H9 (cell line): ENCODE results near the gene SMC4. TPM values are rescaled to one million over a fixed set of nuclear protein-coding genes. Genes with fewer than 3 reads are reported as not detected.

Experiments used
- DNase-seq: peaks from one replicate; pipeline ENCODE4 v3.0.0-alpha.2; 2017
- H2AFZ ChIP-seq: one replicate; pipeline ENCODE4 v1.6.1; 2013; ENCODE audit warnings: mild to moderate bottlenecking, low read length, control low read depth, moderate library complexity
- H2AK5ac ChIP-seq: 2 replicates; pipeline ENCODE4 v1.6.1; 2013; ENCODE audit warnings: low read length, control low read depth, mixed read lengths; ENCODE audit not compliant: insufficient read length
- H2BK120ac ChIP-seq: one replicate; pipeline ENCODE4 v1.6.1; 2013; ENCODE audit warnings: low read depth, mild to moderate bottlenecking, low read length, control low read depth, inconsistent platforms; ENCODE audit not compliant: poor library complexity, severe bottlenecking
- H2BK12ac ChIP-seq: 2 replicates; pipeline ENCODE4 v1.6.1; 2013; ENCODE audit warnings: low read length, control low read depth, mixed read lengths, low read depth; ENCODE audit not compliant: insufficient read length
- H2BK15ac ChIP-seq: 2 replicates; pipeline ENCODE4 v1.6.1; 2013; ENCODE audit warnings: low read depth, low read length, control low read depth
- H2BK20ac ChIP-seq: one replicate; pipeline ENCODE4 v1.6.1; 2013; ENCODE audit warnings: low read depth, mild to moderate bottlenecking, low read length, control low read depth, inconsistent platforms; ENCODE audit not compliant: poor library complexity, severe bottlenecking
- H2BK5ac ChIP-seq: 2 replicates; pipeline ENCODE4 v1.6.1; 2013; ENCODE audit warnings: low read length, control low read depth, mixed read lengths; ENCODE audit not compliant: insufficient read length
- H3K14ac ChIP-seq: 2 replicates; pipeline ENCODE4 v1.6.1; 2013; ENCODE audit warnings: low read length, control low read depth; ENCODE audit not compliant: insufficient read depth
- H3K18ac ChIP-seq: 2 replicates; pipeline ENCODE4 v1.6.1; 2013; ENCODE audit warnings: low read depth, mild to moderate bottlenecking, mixed read lengths, low read length, control low read depth; ENCODE audit not compliant: insufficient read length
- H3K23ac ChIP-seq: 2 replicates; pipeline ENCODE4 v1.6.1; 2013; ENCODE audit warnings: low read length, control low read depth, mixed read lengths, low read depth; ENCODE audit not compliant: insufficient read length
- H3K23me2 ChIP-seq: 2 replicates; pipeline ENCODE4 v1.6.1; 2013; ENCODE audit warnings: low read depth, mild to moderate bottlenecking, mixed read lengths, low read length, control low read depth; ENCODE audit not compliant: insufficient read length, poor library complexity, severe bottlenecking
- H3K27ac ChIP-seq: 2 replicates; pipeline ENCODE4 v1.5.1; 2013; ENCODE audit warnings: low read length, control low read depth, mixed read lengths, low read depth; ENCODE audit not compliant: insufficient read length
- H3K27me3 ChIP-seq: 2 replicates; pipeline ENCODE4 v1.6.1; 2013; ENCODE audit warnings: low read length, control low read depth, inconsistent platforms; ENCODE audit not compliant: insufficient read depth
- H3K4ac ChIP-seq: 2 replicates; pipeline ENCODE4 v1.6.1; 2013; ENCODE audit warnings: low read depth, mild to moderate bottlenecking, control low read depth, inconsistent platforms, low read length, moderate library complexity
- H3K4me1 ChIP-seq: 2 replicates; pipeline ENCODE4 v1.6.1; 2013; ENCODE audit warnings: low read length, control low read depth, inconsistent platforms; ENCODE audit not compliant: insufficient read depth
- H3K4me2 ChIP-seq: 2 replicates; pipeline ENCODE4 v1.6.1; 2013; ENCODE audit warnings: low read length, control low read depth, mixed read lengths; ENCODE audit not compliant: insufficient read length, insufficient read depth
- H3K56ac ChIP-seq: 2 replicates; pipeline ENCODE4 v1.6.1; 2013; ENCODE audit warnings: low read depth, mild to moderate bottlenecking, mixed read lengths, low read length, control low read depth; ENCODE audit not compliant: insufficient read length
- H3K79me1 ChIP-seq: 2 replicates; pipeline ENCODE4 v1.6.1; 2013; ENCODE audit warnings: low read depth, mild to moderate bottlenecking, moderate library complexity, low read length, control low read depth, inconsistent platforms; ENCODE audit not compliant: insufficient read depth, poor library complexity, severe bottlenecking
- H3K79me2 ChIP-seq: 2 replicates; pipeline ENCODE4 v1.6.1; 2013; ENCODE audit warnings: low read length, control low read depth, inconsistent platforms; ENCODE audit not compliant: insufficient read depth
- H3K9ac ChIP-seq: 2 replicates; pipeline ENCODE4 v1.6.1; 2013; ENCODE audit warnings: low read length, control low read depth, mixed read lengths; ENCODE audit not compliant: insufficient read length; ENCODE audit errors: extremely low read depth
- H3K9me3 ChIP-seq: one replicate; pipeline ENCODE4 v1.6.1; 2013; ENCODE audit warnings: low read depth, low read length, inconsistent platforms; ENCODE audit not compliant: control insufficient read depth
- H3T11ph ChIP-seq: one replicate; pipeline ENCODE4 v1.6.1; 2013; ENCODE audit warnings: mild to moderate bottlenecking, low read length, control low read depth, inconsistent platforms
- H4K20me1 ChIP-seq: one replicate; pipeline ENCODE4 v1.6.1; 2013; ENCODE audit not compliant: control insufficient read depth, insufficient read length, insufficient read depth
- H4K5ac ChIP-seq: 2 replicates; pipeline ENCODE4 v1.6.1; 2013; ENCODE audit warnings: low read depth, mild to moderate bottlenecking, mixed read lengths, low read length, control low read depth; ENCODE audit not compliant: insufficient read length
- H4K8ac ChIP-seq: replicated peaks from 2 replicates; pipeline ENCODE4 v1.6.1; 2013; ENCODE audit warnings: low read length, control low read depth, mixed read lengths, low read depth; ENCODE audit not compliant: insufficient read length
- H4K91ac ChIP-seq: 2 replicates; pipeline ENCODE4 v1.6.1; 2013; ENCODE audit warnings: low read depth, mild to moderate bottlenecking, moderate library complexity, mixed read lengths, low read length, control low read depth; ENCODE audit not compliant: insufficient read length
- H3K27ac Mint-ChIP-seq, 3 experiments: 2 replicates in 2 of 3; 3 replicates in 1 of 3; pipeline ENCODE4 v1.8.0; 2020 to 2021; ENCODE audit warnings: mixed read lengths in 3 of 3, mild to moderate bottlenecking in 1 of 3, moderate library complexity in 1 of 3
- H3K27me3 Mint-ChIP-seq: 2 replicates; pipeline ENCODE4 v1.8.0; 2021; ENCODE audit warnings: low read depth, mild to moderate bottlenecking, moderate library complexity, mixed read lengths
- H3K36me3 Mint-ChIP-seq, 3 experiments: 2 replicates in 2 of 3; 3 replicates in 1 of 3; pipeline ENCODE4 v1.8.0; 2020 to 2021; ENCODE audit warnings: low read depth in 3 of 3, mixed read lengths in 3 of 3; ENCODE audit not compliant: insufficient read depth in 1 of 3
- H3K4me1 Mint-ChIP-seq, 2 experiments: 2 replicates each; pipeline ENCODE4 v1.8.0; 2020; ENCODE audit warnings: mixed read lengths in 2 of 2
- H3K4me3 Mint-ChIP-seq, 2 experiments: 2 replicates in 1 of 2; 3 replicates in 1 of 2; pipeline ENCODE4 v1.8.0; 2020 to 2021; ENCODE audit warnings: mild to moderate bottlenecking in 2 of 2, mixed read lengths in 2 of 2, moderate library complexity in 1 of 2
- H3K9me3 Mint-ChIP-seq, 2 experiments: 2 replicates in 1 of 2; 3 replicates in 1 of 2; pipeline ENCODE4 v1.8.0; 2020; ENCODE audit warnings: mild to moderate bottlenecking in 2 of 2, mixed read lengths in 2 of 2, moderate library complexity in 1 of 2
- WGBS: extraction: QIAGEN DNeasy Blood & Tissue Kit; methylation state at CpG from one replicate; pipeline ENCODE4 v1.1.7; 2013; ENCODE audit warnings: missing lambda C conversion rate, low lambda C conversion rate, mixed read lengths; ENCODE audit not compliant: insufficient read length; ENCODE audit errors: extremely low coverage; 5-methylcytosine and 5-hydroxymethylcytosine counted together
- total RNA-seq: library from RNA; stranded (reverse); gene quantifications from 2 replicates; pipeline ENCODE4 v1.2.1, GENCODE V29; 2021
- TF ChIP-seq, protein P1 (sequence below): fragments of 200-600 bp; sonication (generic); conservative IDR thresholded peaks from 3 replicates; pipeline ENCODE4 v1.8.0; 2021; ENCODE audit warnings: antibody characterized with exemption, mild to moderate bottlenecking

Gene SMC4
- total RNA-seq, 1 experiment from 2014 or later = 130 TPM

DNA sequence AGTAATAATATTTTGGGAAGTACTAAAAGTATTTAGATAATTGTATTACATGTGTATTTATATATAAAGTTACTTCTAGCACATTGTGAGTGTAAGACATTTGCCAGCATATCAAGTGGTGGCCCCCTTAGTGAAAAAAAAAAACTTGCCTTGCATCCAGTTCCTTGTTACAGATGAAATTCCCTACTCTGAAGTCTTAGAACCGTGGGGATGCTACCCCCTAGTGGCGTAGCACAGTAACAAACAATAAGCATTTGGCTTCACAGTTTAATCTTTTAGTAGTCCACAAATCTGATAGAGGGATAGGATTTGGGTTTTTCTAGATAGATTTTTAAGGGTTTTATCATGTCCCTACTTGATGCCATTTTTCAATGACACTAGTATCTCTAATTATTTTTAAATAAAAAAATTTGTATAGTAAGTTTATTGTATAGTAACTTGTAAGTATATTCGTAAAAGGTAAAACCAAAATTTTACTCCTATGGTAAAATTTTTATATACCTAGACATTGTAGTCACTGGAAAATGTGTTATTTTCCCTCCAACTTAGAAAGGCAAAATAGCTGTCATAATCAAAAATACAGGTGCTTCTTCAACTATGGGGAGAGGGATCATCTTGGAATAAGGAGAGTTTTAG, 14.3 kb downstream of the SMC4 start:
- Histone ChIP-seq H3K56ac (no peak overlapping the region), H3K4ac (no peak overlapping the region), H2AK5ac (no peak overlapping the region), H2BK120ac (no peak overlapping the region), H4K5ac (no peak overlapping the region), H3K18ac (no peak overlapping the region), H3K79me2 (no peaks in the 10 kb centered on the region; the same call in 1 of the 2 replicates), H3K4me1 (no peaks in the 10 kb centered on the region), H4K8ac (no peak overlapping the region), H2BK12ac (no peak overlapping the region), H3K9ac (no peak overlapping the region), H4K20me1 (no peaks in the 10 kb centered on the region), H2BK20ac (no peak overlapping the region), H3T11ph (no peak overlapping the region), H4K91ac (no peak overlapping the region), H3K27ac (no peak overlapping the region), H3K9me3 (no peaks in the 10 kb centered on the region), H3K23ac (no peak overlapping the region), H2BK5ac (no peak overlapping the region), H3K23me2 (no peaks in the 10 kb centered on the region), H3K79me1 (no peaks in the 10 kb centered on the region), H2AFZ (no peak overlapping the region), H3K14ac (no peak overlapping the region), H2BK15ac (no peak overlapping the region), H3K27me3 (no peaks in the 10 kb centered on the region), H3K4me2 (no peak overlapping the region)
- Mint-ChIP-seq H3K4me1 (no peaks in the 10 kb centered on the region; a peak in 1 of 4 replicates), H3K27ac (no peak overlapping the region), H3K4me3 (no peak overlapping the region), H3K27me3 (no peaks in the 10 kb centered on the region), H3K9me3 (no peaks in the 10 kb centered on the region), H3K36me3 (peaks cover 37 to 79% (median 70%) of the 10 kb centered on the region in 3 experiments; a peak in 6 of 7 replicates)
- TF ChIP-seq, protein P1, sequence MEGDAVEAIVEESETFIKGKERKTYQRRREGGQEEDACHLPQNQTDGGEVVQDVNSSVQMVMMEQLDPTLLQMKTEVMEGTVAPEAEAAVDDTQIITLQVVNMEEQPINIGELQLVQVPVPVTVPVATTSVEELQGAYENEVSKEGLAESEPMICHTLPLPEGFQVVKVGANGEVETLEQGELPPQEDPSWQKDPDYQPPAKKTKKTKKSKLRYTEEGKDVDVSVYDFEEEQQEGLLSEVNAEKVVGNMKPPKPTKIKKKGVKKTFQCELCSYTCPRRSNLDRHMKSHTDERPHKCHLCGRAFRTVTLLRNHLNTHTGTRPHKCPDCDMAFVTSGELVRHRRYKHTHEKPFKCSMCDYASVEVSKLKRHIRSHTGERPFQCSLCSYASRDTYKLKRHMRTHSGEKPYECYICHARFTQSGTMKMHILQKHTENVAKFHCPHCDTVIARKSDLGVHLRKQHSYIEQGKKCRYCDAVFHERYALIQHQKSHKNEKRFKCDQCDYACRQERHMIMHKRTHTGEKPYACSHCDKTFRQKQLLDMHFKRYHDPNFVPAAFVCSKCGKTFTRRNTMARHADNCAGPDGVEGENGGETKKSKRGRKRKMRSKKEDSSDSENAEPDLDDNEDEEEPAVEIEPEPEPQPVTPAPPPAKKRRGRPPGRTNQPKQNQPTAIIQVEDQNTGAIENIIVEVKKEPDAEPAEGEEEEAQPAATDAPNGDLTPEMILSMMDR = peak; percentile 91
- WGBS = no CpG with 5 or more reads among the region's 3 CpGs
- peak; percentile 68 for DNase-seq
